DND-41 (cell line): ENCODE data around the gene FHOD3.

Experiments used
- EZH2 ChIP-seq: IDR thresholded peaks from 3 replicates; pipeline ENCODE4 v1.6.1; 2012; ENCODE audit warnings: borderline replicate concordance, low read depth, mild to moderate bottlenecking, moderate library complexity, low read length, inconsistent platforms; ENCODE audit not compliant: severe bottlenecking
- TF ChIP-seq, protein P1 (sequence below): IDR thresholded peaks from 2 replicates; pipeline ENCODE4 v1.5.1; 2012; ENCODE audit warnings: borderline replicate concordance, low read length, moderate library complexity, mild to moderate bottlenecking; ENCODE audit not compliant: poor library complexity, severe bottlenecking; ENCODE audit errors: extremely low read depth

DNA sequence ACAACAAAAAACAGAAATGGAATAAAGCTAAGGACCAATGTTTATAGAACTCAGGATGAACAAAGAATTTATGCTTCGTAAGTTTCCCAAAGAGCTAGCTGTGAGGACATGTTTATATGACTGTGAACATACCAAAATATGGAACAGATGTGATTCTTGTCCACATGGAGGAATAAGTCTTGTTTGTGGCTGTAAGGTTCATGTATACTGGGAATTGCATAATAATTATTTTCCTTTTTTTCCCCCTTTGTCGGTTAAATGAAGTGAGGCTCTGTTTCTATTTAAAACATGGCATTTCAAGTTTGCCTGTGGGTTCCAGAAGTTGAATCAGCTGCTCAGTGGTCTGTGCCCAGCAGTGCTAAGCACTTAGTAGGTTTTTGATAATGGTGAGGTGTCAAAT is 108.1 kb downstream of the FHOD3 start:
- TF ChIP-seq, protein P1, sequence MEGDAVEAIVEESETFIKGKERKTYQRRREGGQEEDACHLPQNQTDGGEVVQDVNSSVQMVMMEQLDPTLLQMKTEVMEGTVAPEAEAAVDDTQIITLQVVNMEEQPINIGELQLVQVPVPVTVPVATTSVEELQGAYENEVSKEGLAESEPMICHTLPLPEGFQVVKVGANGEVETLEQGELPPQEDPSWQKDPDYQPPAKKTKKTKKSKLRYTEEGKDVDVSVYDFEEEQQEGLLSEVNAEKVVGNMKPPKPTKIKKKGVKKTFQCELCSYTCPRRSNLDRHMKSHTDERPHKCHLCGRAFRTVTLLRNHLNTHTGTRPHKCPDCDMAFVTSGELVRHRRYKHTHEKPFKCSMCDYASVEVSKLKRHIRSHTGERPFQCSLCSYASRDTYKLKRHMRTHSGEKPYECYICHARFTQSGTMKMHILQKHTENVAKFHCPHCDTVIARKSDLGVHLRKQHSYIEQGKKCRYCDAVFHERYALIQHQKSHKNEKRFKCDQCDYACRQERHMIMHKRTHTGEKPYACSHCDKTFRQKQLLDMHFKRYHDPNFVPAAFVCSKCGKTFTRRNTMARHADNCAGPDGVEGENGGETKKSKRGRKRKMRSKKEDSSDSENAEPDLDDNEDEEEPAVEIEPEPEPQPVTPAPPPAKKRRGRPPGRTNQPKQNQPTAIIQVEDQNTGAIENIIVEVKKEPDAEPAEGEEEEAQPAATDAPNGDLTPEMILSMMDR = no peak
- TF ChIP-seq EZH2 = no peak
